Measurements from ENCODE around the gene METTL1. TPM values are rescaled to one million over a fixed set of nuclear protein-coding genes. Genes with fewer than 3 reads are reported as not detected.

The METTL1 gene
- polyA plus RNA-seq, 4 donors: 2.2 to 21.9 (median 11.6) TPM

- Histone ChIP-seq H3K4me1 (ENCODE audit: control insufficient read depth in 3 of 3, insufficient read depth in 2 of 3, low read depth in 1 of 3, low read length in 2 of 3) (peaks cover 5 to 7% (median 6%) of the 10 kb centered on the region in 3 donors), H3K27me3 (ENCODE audit: control insufficient read depth in 3 of 3, insufficient read depth in 3 of 3, low read length in 3 of 3) (peaks cover 3 to 52% (median 5%) of the 10 kb centered on the region in 3 donors), H3K9me3 (ENCODE audit: control insufficient read depth in 2 of 2, insufficient read depth in 1 of 2, low read depth in 1 of 2, low read length in 1 of 2) (peaks cover 0 to 2% of the 10 kb centered on the region in 2 donors), H3K36me3 (ENCODE audit: control insufficient read depth in 3 of 3, insufficient read depth in 2 of 3, low read depth in 1 of 3, low read length in 3 of 3) (peaks cover 0 to 5% (median 0%) of the 10 kb centered on the region in 3 donors), H3K27ac (ENCODE audit: low read depth in 1 of 3, low read length in 2 of 3) (peak overlapping the region in 1 of 3 donors; percentile 42), H3K4me3 (ENCODE audit: low read depth in 1 of 3, low read length in 3 of 3) (peak overlapping the region in 1 of 3 donors; percentile 46)
- FAIRE-seq: no peak
- peak in 1 of 2 donors; percentile 52 for DNase-seq
- 39 to 42% (median 41%) methylated on average over 14 of the region's 14 CpGs for WGBS, 3 donors
Observed at GRCh38 chr12:57741844-57742738, 29.8 kb downstream of the METTL1 start.

DNA sequence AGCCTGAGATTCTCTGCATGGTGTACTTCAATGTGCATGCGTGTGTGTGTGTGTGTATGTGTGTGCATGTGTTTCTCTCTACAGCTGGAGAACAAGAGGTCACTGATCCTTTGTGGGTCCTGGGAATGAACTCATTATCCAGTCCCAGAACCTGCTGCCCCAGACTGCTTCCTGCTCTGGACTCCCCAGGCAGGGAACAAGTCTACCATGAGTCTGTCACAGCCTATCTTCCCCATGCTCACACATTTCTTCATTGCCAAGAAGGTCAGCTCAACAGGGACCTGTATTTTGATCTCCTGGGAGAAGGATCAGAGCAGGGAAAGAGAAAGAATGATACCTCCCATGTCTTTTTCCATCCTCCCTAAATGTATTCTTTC is 30.5 kb downstream of the METTL1 start:
- Histone ChIP-seq H3K9me3 (ENCODE audit: control insufficient read depth in 2 of 2, insufficient read depth in 1 of 2, low read depth in 1 of 2, low read length in 1 of 2) (peaks cover 0 to 5% of the 10 kb centered on the region in 2 donors), H3K27ac (ENCODE audit: low read depth in 1 of 3, low read length in 2 of 3) (no peak overlapping the region), H3K27me3 (ENCODE audit: control insufficient read depth in 3 of 3, insufficient read depth in 3 of 3, low read length in 3 of 3) (peaks cover 3 to 59% (median 7%) of the 10 kb centered on the region in 3 donors), H3K4me3 (ENCODE audit: low read depth in 1 of 3, low read length in 3 of 3) (peak overlapping the region in 1 of 3 donors; percentile 46), H3K4me1 (ENCODE audit: control insufficient read depth in 3 of 3, insufficient read depth in 2 of 3, low read depth in 1 of 3, low read length in 2 of 3) (peaks cover 5 to 7% (median 6%) of the 10 kb centered on the region in 3 donors), H3K36me3 (ENCODE audit: control insufficient read depth in 3 of 3, insufficient read depth in 2 of 3, low read depth in 1 of 3, low read length in 3 of 3) (no peaks in the 10 kb centered on the region)
- DNase-seq (no peak), FAIRE-seq (no peak)
- WGBS, 3 donors: 45 to 65% (median 56%) methylated on average over 1 of the region's 1 CpG

- no peaks in the 10 kb centered on the region for H3K36me3 ChIP-seq (ENCODE audit: control insufficient read depth in 3 of 3, insufficient read depth in 2 of 3, low read depth in 1 of 3, low read length in 3 of 3)
- H3K4me3 ChIP-seq (ENCODE audit: low read depth in 1 of 3, low read length in 3 of 3): peak overlapping the region in 1 of 3 donors; percentile 46
- H3K27ac ChIP-seq (ENCODE audit: low read depth in 1 of 3, low read length in 2 of 3): no peak overlapping the region
- FAIRE-seq (no peak), DNase-seq (peak in 1 of 2 donors; percentile 64)
- H3K27me3 ChIP-seq (ENCODE audit: control insufficient read depth in 3 of 3, insufficient read depth in 3 of 3, low read length in 3 of 3): peaks cover 3 to 65% (median 8%) of the 10 kb centered on the region in 3 donors
- H3K9me3 ChIP-seq (ENCODE audit: control insufficient read depth in 2 of 2, insufficient read depth in 1 of 2, low read depth in 1 of 2, low read length in 1 of 2): peaks cover 0 to 6% of the 10 kb centered on the region in 2 donors
- 57 to 68% (median 60%) methylated on average over 5 of the region's 5 CpGs for WGBS, 3 donors
- peaks cover 4 to 7% (median 6%) of the 10 kb centered on the region in 3 donors for H3K4me1 ChIP-seq (ENCODE audit: control insufficient read depth in 3 of 3, insufficient read depth in 2 of 3, low read depth in 1 of 3, low read length in 2 of 3)
Observed at GRCh38 chr12:57740656-57741412, 31.1 kb downstream of the METTL1 start.

DNA sequence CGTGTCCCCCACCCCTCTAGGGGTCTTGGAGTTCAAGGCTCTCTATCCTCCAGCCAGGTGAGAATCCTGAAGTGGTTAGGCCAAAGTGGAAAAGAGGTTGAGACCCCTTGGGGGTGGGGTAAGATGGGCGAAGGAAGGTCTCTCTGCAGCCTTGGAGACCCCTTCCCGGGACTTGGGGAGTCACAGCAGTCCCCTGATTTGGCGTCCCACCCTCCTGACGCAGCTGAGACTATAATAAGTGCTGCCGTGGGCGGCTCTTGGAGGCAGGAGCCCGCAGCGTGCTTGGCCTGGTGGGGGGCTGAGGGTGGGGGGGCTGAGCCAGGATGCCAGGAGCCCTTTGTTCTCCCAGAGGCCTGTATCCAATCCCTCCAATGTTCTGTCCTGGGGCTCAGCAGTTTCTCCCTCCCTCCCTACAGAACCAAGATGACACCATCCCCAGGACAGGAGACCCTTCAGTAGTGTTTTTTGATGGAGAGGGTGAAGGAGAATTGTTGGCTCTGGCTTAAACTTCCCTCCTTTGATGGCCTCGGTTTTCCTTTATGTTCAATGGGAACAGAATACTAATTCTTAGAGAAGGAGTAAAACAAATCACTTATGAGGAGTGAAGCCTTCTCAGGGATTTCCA is 31.9 kb downstream of the METTL1 start:
- 30 to 45% (median 40%) methylated on average over 9 to 10 of the region's 10 CpGs for whole genome bisulfite sequencing, 3 donors

GRCh38 chr12:57739387-57739786 is 32.5 kb downstream of the METTL1 start:
- Histone ChIP-seq H3K36me3 (ENCODE audit: control insufficient read depth in 3 of 3, insufficient read depth in 2 of 3, low read depth in 1 of 3, low read length in 3 of 3) (no peaks in the 10 kb centered on the region), H3K4me3 (ENCODE audit: low read depth in 1 of 3, low read length in 3 of 3) (no peak overlapping the region), H3K9me3 (ENCODE audit: control insufficient read depth in 2 of 2, insufficient read depth in 1 of 2, low read depth in 1 of 2, low read length in 1 of 2) (peaks cover 0 to 6% of the 10 kb centered on the region in 2 donors), H3K27me3 (ENCODE audit: control insufficient read depth in 3 of 3, insufficient read depth in 3 of 3, low read length in 3 of 3) (peaks cover 3 to 79% (median 8%) of the 10 kb centered on the region in 3 donors), H3K27ac (ENCODE audit: low read depth in 1 of 3, low read length in 2 of 3) (no peak overlapping the region), H3K4me1 (ENCODE audit: control insufficient read depth in 3 of 3, insufficient read depth in 2 of 3, low read depth in 1 of 3, low read length in 2 of 3) (peaks cover under 1 to 3% (median 3%) of the 10 kb centered on the region in 3 donors)
- DNase-seq (no peak), FAIRE-seq (no peak)
- WGBS, 3 donors: 19 to 36% (median 34%) methylated on average over 7 of the region's 7 CpGs

More for the DNA sequence above, 31.9 kb downstream of the METTL1 start:
- Histone ChIP-seq H3K27me3 (ENCODE audit: control insufficient read depth in 3 of 3, insufficient read depth in 3 of 3, low read length in 3 of 3) (peaks cover 3 to 73% (median 8%) of the 10 kb centered on the region in 3 donors), H3K36me3 (ENCODE audit: control insufficient read depth in 3 of 3, insufficient read depth in 2 of 3, low read depth in 1 of 3, low read length in 3 of 3) (no peaks in the 10 kb centered on the region), H3K9me3 (ENCODE audit: control insufficient read depth in 2 of 2, insufficient read depth in 1 of 2, low read depth in 1 of 2, low read length in 1 of 2) (peaks cover 0 to 6% of the 10 kb centered on the region in 2 donors), H3K27ac (ENCODE audit: low read depth in 1 of 3, low read length in 2 of 3) (no peak overlapping the region), H3K4me3 (ENCODE audit: low read depth in 1 of 3, low read length in 3 of 3) (no peak overlapping the region), H3K4me1 (ENCODE audit: control insufficient read depth in 3 of 3, insufficient read depth in 2 of 3, low read depth in 1 of 3, low read length in 2 of 3) (peaks cover 2 to 3% (median 3%) of the 10 kb centered on the region in 3 donors)
- FAIRE-seq: no peak
- no peak for DNase-seq

DNA sequence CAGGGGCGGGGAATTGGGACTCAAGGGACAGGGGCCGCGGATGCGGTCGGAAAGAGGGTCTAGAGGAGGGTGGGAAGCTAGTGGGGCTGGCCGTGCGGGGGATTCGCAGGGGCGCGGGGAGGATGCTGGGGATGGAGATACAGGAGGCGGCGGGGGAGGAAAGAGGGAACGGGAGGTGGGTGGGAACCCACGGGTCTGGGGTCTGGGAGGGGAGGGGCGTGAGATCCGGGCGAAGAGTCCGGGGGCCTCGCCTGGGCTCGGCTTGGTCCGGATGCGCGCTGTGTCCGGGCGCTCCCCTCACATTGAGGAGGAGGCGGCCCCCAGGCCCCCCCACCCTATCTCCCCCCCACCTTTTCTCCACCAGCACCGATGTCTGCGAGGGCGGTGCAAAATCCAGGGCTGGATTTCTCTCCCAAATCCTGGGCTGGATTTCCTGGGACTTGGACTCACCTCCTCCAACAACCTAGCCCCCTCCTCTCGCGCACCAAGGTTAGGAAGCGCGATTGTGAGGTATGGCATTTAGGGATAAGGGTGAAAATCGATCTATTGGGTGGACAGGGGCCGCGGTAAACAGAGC is 33.2 kb downstream of the METTL1 start, which contains the start of gene AGAP2:
Gene AGAP2, minus strand, starts transcription at position 82 of the 577 bp plus-strand sequence. CDS start 496 bp downstream, outside the sequence.
- peaks cover 0 to 6% of the 10 kb centered on the region in 2 donors for H3K9me3 ChIP-seq (ENCODE audit: control insufficient read depth in 2 of 2, insufficient read depth in 1 of 2, low read depth in 1 of 2, low read length in 1 of 2)
- FAIRE-seq (no peak), DNase-seq (no peak)
- peaks cover 3 to 86% (median 8%) of the 10 kb centered on the region in 3 donors for H3K27me3 ChIP-seq (ENCODE audit: control insufficient read depth in 3 of 3, insufficient read depth in 3 of 3, low read length in 3 of 3)
- H3K27ac ChIP-seq (ENCODE audit: low read depth in 1 of 3, low read length in 2 of 3): no peak within 1 kb of the TSS
- no peaks in the 10 kb centered on the region for H3K4me1 ChIP-seq (ENCODE audit: control insufficient read depth in 3 of 3, insufficient read depth in 2 of 3, low read depth in 1 of 3, low read length in 2 of 3)
- no peaks in the 10 kb centered on the region for H3K36me3 ChIP-seq (ENCODE audit: control insufficient read depth in 3 of 3, insufficient read depth in 2 of 3, low read depth in 1 of 3, low read length in 3 of 3)
- WGBS, 3 donors: 11 to 29% (median 23%) methylated on average over 24 to 36 of the region's 36 CpGs
- H3K4me3 ChIP-seq (ENCODE audit: low read depth in 1 of 3, low read length in 3 of 3): peak within 1 kb of the TSS in 2 of 3 donors; percentile 13

GRCh38 chr12:57737467-57738460 is 34.1 kb downstream of the METTL1 start:
- Histone ChIP-seq H3K27me3 (ENCODE audit: control insufficient read depth in 3 of 3, insufficient read depth in 3 of 3, low read length in 3 of 3) (peaks cover 3 to 95% (median 8%) of the 10 kb centered on the region in 3 donors), H3K36me3 (ENCODE audit: control insufficient read depth in 3 of 3, insufficient read depth in 2 of 3, low read depth in 1 of 3, low read length in 3 of 3) (no peaks in the 10 kb centered on the region), H3K4me1 (ENCODE audit: control insufficient read depth in 3 of 3, insufficient read depth in 2 of 3, low read depth in 1 of 3, low read length in 2 of 3) (no peaks in the 10 kb centered on the region), H3K4me3 (ENCODE audit: low read depth in 1 of 3, low read length in 3 of 3) (peak overlapping the region in 1 of 3 donors; percentile 13), H3K27ac (ENCODE audit: low read depth in 1 of 3, low read length in 2 of 3) (no peak overlapping the region), H3K9me3 (ENCODE audit: control insufficient read depth in 2 of 2, insufficient read depth in 1 of 2, low read depth in 1 of 2, low read length in 1 of 2) (peaks cover 0 to 6% of the 10 kb centered on the region in 2 donors)
- WGBS, 3 donors: 12 to 34% (median 27%) methylated on average over 52 to 110 of the region's 110 CpGs
- DNase-seq (no peak), FAIRE-seq (no peak)
